Stimulated activated CD8-positive, alpha-beta memory T cell treated with anti-CD3 and anti-CD28 coated beads, Interleukin-2, amount 100 ng/mL, for 48 hours (primary cell): Measurements from ENCODE around the gene ATXN7L3.
A peak's percentile ranks its signal among the peaks of the same experiment; 100 is the strongest.

Experiments used
- DNase-seq, 2 donors: peaks; one replicate each; pipeline ENCODE4 v3.0.0-alpha.2; 2020; ENCODE audit warnings: low read depth in 2 of 2

Gene ATXN7L3

DNA sequence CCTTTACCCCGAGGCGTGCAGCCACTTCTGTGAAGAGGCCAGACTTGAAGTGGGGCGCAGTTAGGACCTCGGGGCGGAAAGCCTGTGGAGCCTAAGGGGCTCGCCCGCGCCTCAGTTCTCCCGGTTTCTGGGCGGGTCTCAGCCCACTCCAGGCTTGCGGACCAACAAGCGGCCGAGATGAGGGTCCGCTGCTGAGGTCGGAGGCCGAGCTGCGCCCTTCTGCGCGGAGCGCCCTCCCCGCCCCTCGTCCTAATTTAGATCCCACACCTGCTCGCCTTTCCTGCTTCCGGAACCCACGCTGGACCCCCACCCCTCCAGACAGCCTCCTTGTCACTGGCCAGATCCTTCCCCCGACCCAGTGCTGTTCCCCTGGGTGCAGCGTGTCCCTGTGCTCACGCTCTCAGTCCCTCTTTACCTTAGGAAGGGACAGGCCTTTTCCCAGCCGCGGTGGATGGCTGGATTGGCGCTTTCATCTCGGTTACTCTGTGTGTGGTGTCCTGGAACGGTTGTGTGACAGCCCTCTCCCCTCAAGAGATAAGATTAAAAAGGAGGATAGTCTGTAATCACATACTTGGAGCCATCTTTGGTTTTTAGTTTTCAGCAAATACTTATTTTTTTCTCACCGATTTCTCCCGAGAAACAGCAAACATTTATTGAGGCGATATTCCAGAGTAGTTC, 933 bp upstream of the ATXN7L3 start:
- DNase-seq: no peak

DNA sequence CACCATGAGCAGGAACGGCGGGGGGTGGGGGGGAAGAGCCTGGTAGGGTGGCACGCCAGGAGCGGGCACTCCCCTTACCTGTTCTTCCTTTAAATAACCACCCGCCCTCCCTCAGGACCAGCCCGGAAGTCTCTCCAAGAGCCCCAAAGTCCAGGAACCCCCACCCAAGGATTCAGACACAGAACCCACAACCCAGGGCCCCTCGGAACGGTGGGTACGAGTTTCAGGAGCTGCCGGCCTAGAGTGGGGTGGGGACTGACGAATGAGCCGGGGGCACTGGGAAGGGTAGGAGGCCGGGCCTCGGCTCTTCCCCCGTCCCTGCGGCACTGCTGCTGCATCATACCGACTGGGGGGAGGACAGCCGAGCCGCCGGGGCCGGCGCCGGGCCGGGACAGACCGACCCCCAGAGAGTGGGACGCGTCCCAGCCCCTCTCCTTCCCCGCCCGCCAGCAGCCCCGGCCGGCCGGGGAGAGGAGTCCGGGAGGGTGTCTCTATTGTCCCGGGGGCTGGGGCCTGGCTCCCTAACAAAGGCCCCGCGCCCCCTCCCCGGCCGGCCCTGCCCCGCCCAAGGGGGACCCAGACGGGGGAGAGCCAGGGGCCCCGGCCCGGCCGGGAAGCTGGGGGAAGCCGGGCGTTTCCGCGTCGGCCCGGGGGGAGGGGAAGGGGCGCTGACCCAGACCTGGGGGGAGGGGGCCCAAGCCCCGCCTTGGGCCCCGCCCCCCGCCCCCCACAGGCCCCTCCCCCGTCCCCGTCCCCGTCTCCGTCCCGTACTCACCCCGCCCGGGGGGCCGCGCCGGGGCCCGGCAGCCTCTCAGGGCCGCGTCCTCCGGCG, 747 bp downstream of the ATXN7L3 start:
- peak in 1 of 2 donors; percentile 26 for DNase-seq

DNA sequence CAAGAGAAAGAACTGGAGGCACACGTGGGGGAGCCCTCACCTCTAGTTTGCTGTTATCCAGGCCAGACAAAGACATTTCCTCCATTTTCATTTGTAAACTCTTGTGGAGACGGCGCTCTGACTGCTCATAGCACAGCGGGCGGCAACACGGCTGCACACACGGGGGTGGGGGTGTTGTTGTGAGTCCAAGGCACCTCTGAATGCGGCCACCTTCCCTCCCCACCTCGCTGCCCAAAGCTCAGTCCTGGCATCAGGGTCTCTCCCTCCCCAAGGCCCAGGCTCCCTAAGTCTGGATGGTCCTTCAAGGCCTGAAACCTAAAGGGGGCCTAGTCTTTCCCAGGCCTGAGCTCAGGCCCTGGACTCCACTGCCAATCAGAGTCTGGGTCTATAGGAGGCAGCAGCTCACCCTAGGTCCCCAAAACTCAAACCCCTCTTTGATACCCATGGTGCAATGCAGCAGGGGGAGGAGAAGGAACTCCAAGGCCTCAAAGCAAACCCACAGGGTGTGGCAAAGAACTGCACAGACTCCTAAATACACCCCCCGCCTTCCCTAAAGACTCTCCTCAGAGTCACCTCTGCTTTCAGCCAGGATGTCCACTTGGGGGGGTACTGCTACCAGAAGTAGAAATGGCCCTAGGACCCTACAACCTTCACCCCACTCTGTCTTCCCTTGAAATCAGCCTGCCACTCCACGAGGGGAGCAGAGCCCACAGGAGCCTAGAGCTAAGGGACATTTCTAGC, 1.5 kb downstream of the ATXN7L3 start:
- DNase-seq: no peak

DNA sequence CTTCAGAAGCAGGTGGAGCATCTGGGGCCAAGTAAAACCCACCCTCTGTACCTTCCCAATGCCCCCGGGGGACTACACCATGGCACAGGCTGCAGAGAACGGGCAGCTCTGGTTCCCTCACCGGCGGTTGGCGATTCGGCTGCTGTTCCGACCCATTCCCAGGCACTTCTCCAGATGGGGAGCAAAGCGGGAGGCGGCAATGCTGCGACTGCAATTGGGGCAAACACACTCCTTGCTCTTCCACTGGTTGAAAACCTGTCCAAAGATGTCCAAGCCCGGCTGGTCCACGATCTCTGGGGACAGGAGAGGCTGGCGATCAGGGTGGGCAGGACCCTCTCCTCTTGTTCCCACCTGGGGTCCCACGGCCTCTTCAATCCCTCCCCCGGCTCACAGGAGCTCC, 2.6 kb downstream of the ATXN7L3 start:
- DNase-seq: no peak

DNA sequence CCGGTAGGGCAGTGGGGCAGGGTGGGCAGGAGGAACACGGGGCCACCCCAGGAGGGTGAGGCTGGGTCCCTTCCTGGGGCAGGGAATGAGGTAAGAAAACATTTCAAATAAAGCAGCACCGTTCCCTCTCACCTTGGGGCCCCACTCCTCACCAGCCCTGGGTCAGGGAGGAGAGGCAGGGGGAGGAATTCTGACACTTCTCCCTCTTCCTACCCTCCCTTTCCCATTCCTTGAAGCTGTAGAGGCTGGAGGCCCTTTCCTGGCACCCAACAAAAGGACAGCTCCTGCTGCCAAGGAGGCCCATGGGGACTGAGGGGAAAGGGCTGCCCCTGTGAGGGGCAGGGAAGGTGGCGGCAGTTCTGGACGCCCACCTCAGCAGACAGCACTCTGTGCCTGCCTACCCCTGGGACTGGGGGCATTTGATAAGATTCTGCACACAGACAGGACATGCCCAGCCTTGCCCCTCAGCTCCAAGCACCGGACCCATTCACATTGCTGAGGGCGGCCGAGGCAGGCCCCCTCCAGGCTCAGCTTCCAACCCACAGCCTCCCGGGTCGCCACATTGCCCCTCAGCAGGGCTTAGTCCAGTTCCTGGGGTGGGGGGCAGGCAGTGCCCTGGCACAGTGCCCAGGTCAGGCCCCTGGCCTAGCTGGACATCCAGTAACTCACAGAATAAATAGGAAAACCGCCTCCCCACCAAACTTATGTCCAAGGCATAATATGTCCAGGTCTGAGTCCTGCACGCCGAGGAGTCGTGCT, 6.2 kb downstream of the ATXN7L3 start:
- DNase-seq: no peak

DNA sequence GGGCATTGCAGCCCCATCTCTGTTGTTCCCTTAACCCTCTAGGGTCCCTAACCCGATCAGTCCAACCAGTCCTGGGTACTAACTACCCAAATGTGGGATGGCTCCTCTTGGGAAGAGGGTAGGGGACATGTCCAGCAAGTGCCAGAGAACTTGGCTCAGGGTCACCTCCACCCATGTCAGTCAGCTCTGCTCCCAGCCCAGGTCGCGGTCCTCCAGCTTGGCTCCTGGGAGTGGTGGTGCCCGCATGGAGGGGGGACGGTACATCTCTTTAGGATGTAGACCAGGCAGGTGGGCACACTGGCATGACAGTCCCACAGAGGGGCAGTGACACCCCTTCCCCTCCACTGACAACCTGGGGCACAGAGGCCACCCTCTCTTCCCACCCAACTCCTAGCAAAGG, 6.9 kb downstream of the ATXN7L3 start:
- DNase-seq: no peak

DNA sequence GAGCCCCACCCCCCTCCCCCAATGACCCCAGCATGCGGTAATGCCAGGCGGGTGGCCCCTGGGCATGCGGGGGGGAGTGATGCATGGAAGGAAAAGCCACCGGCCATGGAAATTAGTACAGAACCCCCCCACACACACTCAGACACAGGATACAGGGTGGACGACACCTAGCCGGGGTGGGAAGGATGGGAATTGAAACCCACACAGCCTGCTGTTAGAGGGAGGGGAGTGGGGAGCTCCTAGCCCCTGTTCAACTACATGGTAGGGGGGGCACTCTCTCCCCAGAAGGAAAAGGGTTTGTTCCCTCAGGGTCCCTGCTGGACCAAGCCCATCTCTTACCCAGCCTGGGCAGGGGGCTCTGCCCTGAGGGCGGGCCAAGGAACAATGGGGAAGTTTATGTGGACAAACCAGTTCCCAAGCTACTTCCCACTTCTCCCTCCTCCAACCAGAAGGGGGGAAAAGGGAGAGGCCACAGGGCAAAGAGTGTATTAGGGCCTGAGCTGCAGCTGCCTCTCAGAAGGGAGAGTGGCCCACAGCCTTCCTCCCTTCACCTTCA, 7.7 kb downstream of the ATXN7L3 start:
- DNase-seq: no peak

DNA sequence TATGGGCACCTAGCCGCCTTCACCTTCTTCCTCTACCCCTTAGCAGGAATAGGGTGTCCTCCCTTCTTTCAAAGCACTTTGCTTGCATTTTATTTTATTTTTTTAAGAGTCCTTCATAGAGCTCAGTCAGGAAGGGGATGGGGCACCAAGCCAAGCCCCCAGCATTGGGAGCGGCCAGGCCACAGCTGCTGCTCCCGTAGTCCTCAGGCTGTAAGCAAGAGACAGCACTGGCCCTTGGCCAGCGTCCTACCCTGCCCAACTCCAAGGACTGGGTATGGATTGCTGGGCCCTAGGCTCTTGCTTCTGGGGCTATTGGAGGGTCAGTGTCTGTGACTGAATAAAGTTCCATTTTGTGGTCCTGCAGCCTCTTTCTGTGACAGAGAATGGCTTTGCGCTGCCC, 8.3 kb downstream of the ATXN7L3 start:
- no peak for DNase-seq

DNA sequence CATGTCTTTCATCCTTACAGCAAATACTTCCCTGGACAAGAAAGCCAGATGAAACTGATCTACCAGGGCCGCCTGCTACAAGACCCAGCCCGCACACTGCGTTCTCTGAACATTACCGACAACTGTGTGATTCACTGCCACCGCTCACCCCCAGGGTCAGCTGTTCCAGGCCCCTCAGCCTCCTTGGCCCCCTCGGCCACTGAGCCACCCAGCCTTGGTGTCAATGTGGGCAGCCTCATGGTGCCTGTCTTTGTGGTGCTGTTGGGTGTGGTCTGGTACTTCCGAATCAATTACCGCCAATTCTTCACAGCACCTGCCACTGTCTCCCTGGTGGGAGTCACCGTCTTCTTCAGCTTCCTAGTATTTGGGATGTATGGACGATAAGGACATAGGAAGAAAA, 9.2 kb downstream of the ATXN7L3 start:
- no peak for DNase-seq

DNA sequence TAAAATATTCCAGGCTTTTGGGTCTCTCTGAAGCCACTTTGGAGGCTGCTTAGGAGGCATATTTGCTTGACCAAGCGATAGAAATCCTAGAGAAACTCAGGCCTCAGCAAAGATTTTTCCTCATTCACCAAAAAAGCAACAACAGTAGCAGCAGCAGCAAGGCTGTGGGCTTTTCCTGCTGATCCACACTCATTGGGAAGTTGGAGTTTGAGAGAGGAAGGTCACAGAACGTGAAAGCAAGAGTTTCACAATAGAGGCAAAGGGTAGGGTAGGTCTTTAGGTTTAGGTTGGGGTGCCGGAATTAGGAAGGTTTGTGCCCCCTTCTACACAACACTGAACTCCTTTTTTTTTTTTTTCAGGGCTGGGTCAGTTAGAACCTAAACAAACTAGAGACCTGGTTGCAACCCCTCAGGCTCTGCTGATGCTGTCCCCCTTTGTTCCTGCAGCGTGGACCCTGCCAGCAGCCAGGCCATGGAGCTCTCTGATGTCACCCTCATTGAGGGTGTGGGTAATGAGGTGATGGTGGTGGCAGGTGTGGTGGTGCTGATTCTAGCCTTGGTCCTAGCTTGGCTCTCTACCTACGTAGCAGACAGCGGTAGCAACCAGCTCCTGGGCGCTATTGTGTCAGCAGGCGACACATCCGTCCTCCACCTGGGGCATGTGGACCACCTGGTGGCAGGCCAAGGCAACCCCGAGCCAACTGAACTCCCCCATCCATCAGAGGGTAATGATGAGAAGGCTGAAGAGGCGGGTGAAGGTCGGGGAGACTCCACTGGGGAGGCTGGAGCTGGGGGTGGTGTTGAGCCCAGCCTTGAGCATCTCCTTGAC, 10.9 kb downstream of the ATXN7L3 start:
- DNase-seq: no peak

DNA sequence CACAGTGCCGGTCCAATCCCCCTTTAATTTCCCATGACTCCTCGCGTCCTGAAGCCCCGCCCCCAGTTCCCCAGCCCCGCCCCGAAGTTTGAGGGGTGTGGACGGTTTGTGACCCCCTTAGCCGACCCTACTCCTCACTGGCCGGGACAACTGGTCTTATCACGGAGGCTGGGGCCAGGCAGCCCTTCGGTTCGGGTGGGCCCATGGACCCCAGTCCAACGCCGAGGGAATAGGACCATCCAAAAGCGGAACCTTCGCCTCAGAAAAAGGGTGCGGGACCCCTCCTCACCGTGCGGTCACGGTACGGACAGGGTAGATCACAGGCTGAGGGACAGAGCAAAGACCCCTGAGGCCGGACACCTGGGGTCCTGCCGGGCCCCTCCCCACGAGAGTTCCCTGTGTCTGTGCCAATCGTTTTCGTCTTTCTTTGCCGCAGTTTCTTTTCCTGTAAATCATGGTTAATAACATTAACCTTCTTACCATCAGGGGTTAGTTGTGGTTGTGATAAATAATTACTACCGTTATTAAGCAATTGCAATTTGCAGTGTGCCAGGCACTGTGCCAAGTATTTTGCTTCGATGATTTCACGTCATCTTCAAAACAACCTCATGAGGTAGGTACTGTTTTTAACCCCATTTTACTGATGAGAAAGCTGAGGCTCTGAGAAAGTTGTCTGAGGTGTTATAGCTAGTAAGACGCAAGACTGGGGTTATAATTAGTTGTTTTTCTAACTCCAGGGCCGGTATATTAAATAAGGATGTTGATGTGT, 12.4 kb downstream of the ATXN7L3 start:
- DNase-seq: no peak

DNA sequence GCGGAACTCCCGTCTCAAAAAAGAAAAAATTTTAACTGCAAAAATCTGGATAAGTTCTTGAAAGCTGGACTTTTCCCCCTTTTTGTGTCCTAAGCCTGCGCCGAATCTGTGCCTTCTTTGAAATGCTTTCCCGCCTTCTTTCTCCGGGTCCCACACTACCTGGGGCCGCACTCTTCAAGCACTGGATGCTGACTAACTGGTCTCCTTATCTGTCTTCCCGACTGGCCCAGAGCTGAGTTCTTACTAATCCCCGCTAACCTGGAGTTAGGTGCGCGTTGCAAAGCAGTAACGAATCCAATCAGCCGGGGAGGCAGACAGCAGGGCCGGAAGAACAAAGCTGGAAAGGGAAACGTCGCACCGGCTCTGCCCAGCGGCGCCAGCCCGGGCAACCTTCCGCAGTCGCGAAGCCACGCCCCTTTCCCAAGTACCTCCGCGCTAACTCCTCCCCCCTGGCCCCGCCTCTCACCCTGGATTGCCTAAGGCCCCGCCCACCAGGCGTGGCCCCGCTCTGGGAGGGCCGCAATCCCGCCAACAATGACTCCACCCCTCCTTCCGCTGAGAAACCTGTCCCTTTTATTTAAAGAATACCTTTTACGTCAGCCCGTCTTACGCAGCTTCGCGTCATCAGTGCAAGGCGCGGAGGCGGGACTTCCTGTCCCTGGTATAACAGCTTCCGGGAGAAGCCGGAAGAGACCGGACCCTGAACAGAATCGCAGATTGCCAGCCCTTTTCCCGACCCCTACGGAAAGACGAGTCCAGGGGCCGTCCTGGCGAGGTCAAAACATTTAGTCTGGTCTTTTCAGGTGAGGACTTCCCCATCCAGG, 13.2 kb downstream of the ATXN7L3 start, which contains the start of gene TMUB2:
TMUB2 (plus strand) TSS at position 666 of the 824 bp plus-strand sequence. CDS start 737 bp downstream, outside the sequence.
- DNase-seq: peak; percentile 99

DNA sequence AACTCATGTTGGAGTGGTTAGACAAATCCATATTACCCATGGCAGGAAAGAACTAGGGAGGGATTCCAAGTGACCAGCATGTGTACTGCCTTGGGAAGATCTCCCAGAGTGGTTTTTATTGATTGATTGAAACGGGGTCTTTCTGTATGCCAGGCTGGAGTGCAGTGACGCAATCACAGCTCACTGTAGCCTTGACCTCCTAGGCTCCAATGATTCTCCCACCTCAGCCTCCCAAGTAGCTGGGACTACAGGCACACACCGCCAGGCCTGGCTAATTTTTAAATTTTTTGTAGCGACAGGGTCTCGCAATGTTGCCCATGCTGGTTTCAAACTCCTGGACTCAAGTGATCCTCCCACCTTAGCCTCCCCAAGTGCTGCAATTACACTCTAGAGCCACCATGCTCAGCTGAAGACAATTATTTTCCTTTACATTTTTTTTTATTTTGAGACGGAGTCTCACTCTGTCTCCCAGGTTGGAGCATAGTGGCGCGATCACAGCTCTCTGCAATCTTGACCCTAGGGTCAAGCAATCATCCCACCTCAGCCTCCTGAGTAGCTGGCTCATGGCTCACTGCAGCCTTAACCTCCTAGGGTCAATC, 15.4 kb downstream of the ATXN7L3 start:
- no peak for DNase-seq

DNA sequence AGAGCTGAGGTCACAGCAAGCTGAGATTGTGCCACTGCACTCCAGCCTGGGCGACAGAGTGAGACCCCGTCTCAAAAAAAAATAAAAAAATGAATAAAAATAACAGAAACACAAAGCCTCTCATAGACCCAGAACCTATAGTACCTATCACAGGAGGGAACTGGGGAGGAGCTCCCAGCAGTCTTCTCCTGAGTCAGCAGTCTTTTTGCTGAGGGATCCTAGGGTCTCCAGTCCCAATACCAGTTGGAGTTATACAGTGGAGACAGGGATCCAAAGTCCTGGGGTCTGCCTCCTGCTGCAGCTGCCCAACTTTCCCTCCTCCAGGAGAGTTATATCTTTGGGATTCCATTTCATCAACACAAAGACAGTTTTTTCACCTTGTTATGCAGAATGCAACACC, 16.7 kb downstream of the ATXN7L3 start:
- DNase-seq: no peak

DNA sequence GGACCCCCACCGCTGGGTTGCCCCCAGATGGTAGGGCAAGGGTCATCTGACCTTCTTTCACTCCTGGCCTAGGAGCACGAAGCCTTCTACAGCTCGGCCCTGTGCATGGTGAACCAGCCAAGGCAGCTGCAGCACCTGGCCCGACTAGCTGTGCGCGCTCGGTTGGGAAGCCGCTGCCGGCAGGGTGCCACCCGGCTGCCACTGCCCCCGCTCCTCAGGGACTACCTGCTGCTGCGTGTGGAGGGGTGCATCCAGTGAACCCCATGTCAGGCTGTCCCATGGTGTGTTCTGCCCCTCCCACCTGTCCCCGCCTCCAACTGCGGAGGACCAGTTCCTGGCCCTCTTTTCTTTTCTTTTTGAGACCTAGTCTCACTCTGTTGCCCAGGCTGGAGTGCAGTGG, 21.6 kb downstream of the ATXN7L3 start:
- no peak for DNase-seq

DNA sequence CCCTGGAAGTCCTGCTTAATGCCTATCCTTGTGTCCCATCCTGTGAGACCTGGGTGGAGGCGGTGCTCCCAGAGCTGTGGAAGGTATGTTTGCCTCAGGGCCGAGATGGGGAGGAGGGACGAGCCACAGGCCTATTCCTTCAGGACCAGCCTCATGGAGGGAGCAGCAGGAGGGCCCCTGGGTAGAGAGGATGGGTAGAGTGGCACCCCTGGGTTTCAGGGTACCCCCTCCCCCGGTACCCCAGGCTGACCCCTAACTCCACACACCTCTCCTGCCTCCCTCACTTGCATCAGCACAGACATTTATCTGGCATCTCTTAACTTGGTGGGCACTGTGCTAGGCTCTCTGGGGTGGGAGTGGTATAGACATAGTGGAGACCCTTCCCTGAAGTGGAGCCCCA, 22.0 kb downstream of the ATXN7L3 start:
- no peak for DNase-seq

DNA sequence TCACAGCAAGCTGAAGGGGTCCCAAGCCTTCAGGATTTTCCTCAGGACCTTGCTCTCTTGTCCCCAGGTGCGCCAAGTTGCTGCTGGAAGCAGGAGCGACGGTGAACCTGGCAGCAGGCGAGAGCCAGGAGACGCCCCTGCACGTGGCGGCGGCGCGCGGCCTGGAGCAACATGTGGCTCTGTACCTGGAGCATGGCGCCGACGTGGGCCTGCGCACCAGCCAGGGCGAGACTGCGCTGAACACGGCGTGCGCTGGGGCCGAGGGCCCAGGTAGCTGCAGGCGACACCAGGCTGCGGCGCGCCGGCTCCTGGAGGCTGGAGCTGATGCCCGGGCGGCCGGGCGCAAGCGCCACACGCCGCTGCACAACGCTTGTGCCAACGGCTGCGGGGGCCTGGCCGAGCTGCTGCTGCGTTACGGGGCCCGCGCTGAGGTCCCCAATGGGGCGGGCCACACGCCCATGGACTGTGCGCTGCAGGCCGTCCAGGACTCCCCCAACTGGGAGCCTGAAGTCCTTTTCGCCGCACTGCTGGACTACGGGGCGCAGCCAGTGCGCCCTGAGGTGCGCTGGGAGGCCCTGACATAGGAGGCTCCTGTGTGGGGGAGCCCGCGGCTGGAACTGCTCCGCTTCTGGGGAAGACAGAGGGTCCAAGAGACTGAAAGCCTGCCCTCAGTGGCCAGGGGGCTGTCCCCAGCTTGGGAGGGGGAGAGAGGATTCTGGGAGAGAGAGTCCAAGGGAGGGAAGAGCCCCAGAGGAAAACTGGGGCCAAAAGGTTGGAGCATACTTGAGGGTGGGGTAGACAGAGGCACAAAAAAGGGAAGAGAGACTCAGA, 22.8 kb downstream of the ATXN7L3 start:
- no peak for DNase-seq

DNA sequence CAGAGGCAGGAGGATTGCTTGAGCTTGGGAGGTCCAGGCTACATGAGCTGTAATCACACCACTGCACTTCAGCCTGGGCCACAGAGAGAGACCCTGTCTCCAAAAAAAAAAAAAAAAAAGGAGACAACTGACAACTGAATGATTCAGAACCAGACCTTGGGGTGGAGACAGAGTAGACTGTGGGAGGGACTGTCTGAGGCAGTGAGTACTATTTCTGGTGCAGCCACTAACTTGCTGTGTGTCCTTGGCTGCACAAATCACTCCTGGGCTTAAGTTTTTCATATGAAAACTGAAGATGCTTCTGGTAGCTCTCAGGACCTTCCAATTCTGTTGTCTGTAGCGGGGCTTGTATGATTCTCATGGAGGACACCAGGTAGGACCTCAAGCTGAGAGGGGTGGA, 23.4 kb downstream of the ATXN7L3 start:
- no peak for DNase-seq
